Caco-2 (cell line): ENCODE measurements around the gene VAV2. TPM values are rescaled to one million over a fixed set of nuclear protein-coding genes. Genes with fewer than 3 reads are reported as not detected.
A peak's percentile ranks its signal among the peaks of the same experiment; 100 is the strongest.
"Not testable (repeated sequence)": the region's sequence is repeated elsewhere in the genome, so short reads cannot be mapped to it uniquely, and the experiment has no call there.

Source experiments
- BruUV-seq: library from RNA; stranded (reverse); fragments of 400-500 nt; replicated peaks from 2 replicates; lab custom pipeline; 2021; lab: Mats Ljungman, UMichigan
- CTCF ChIA-PET: fragments of 300-600 bp; sonication (Branson Sonifier 250); formaldehyde crosslinking; loops from one replicate; lab custom pipeline; 2022; ENCODE audit warnings: antibody characterized with exemption; lab: Charles Lee
- POLR2A ChIA-PET: fragments of 300-600 bp; sonication (Branson Sonifier 250); formaldehyde crosslinking; loops from one replicate; lab custom pipeline; 2022; ENCODE audit warnings: antibody characterized with exemption; lab: Charles Lee
- DNase-seq, 2 experiments: peaks; one replicate each; pipeline versions ENCODE4 v3.0.0 to v3.0.0-alpha.2; 2020 to 2022
- H3K27me3 ChIP-seq: replicated peaks from 2 replicates; pipeline ENCODE4 v1.6.0; 2011; ENCODE audit warnings: low read length; ENCODE audit not compliant: control insufficient read depth, insufficient read depth
- H3K36me3 ChIP-seq: 2 replicates; pipeline ENCODE4 v1.5.1; 2011; ENCODE audit warnings: low read length; ENCODE audit not compliant: control insufficient read depth, insufficient read depth
- H3K4me1 ChIP-seq: fragments of 250-450 bp; sonication (Bioruptor Pico); 2 replicates; pipeline ENCODE4 v1.5.1; 2020; ENCODE audit warnings: mild to moderate bottlenecking
- H3K4me3 ChIP-seq: 2 replicates; pipeline ENCODE4 v1.5.1; 2011; ENCODE audit warnings: low read depth, mild to moderate bottlenecking, control low read depth, low read length
- H3K9me3 ChIP-seq: fragments of 250-450 bp; sonication (Bioruptor Pico); 2 replicates; pipeline ENCODE4 v1.5.1; 2020; ENCODE audit warnings: mild to moderate bottlenecking, moderate library complexity
- H3K27ac Mint-ChIP-seq: one replicate; pipeline ENCODE4 v1.8.0; 2022; ENCODE audit warnings: mixed read lengths; ENCODE audit not compliant: unreplicated experiment
- H3K27me3 Mint-ChIP-seq: one replicate; pipeline ENCODE4 v1.8.0; 2022; ENCODE audit warnings: mixed read lengths; ENCODE audit not compliant: insufficient read depth, unreplicated experiment
- H3K36me3 Mint-ChIP-seq: one replicate; pipeline ENCODE4 v1.8.0; 2022; ENCODE audit warnings: mild to moderate bottlenecking, mixed read lengths; ENCODE audit not compliant: insufficient read depth, unreplicated experiment
- H3K4me1 Mint-ChIP-seq: one replicate; pipeline ENCODE4 v1.8.0; 2022; ENCODE audit warnings: low read depth, mixed read lengths; ENCODE audit not compliant: unreplicated experiment
- H3K4me3 Mint-ChIP-seq: one replicate; pipeline ENCODE4 v1.8.0; 2022; ENCODE audit warnings: mild to moderate bottlenecking, moderate library complexity, mixed read lengths; ENCODE audit not compliant: unreplicated experiment
- H3K9me3 Mint-ChIP-seq: one replicate; pipeline ENCODE4 v1.8.0; 2022; ENCODE audit warnings: mixed read lengths; ENCODE audit not compliant: unreplicated experiment
- CTCF ChIP-seq, 2 experiments: fragments of 200-600 bp in 1 of 2; IDR thresholded peaks; 1 replicate in 1 of 2; 2 replicates in 1 of 2; pipeline versions ENCODE4 v1.5.1 to v1.8.0; 2011 to 2022; ENCODE audit warnings: antibody characterized with exemption in 1 of 2, control low read depth in 1 of 2, inconsistent platforms in 1 of 2, low read depth in 1 of 2, low read length in 1 of 2, mild to moderate bottlenecking in 1 of 2, moderate library complexity in 1 of 2; ENCODE audit not compliant: insufficient read depth in 1 of 2, severe bottlenecking in 1 of 2, unreplicated experiment in 1 of 2
- intact Hi-C: fragments of 100-400 bp; cut with micrococcal nuclease; formaldehyde crosslinking; loops from one replicate; pipeline ENCODE4 v1.10.0; 2022; ENCODE audit not compliant: unreplicated experiment
- total RNA-seq: library from RNA; stranded (reverse); gene quantifications from 2 replicates; pipeline ENCODE4 v1.2.3, GENCODE V29; 2022

Gene VAV2
- total RNA-seq, 1 experiment from 2014 or later = 55.3 TPM

GRCh38 chr9:133924453-133924852, 67.7 kb downstream of the VAV2 start:
- no peak overlapping the region for H3K27ac Mint-ChIP-seq

GRCh38 chr9:133923608-133924007, 68.5 kb downstream of the VAV2 start:
- POLR2A ChIA-PET, H3K9me3 ChIP-seq, CTCF ChIA-PET, H3K27me3 ChIP-seq, DNase-seq, H3K4me3 Mint-ChIP-seq, H3K27me3 Mint-ChIP-seq, H3K4me1 ChIP-seq, H3K9me3 Mint-ChIP-seq, H3K4me3 ChIP-seq, H3K36me3 ChIP-seq, H3K4me1 Mint-ChIP-seq, H3K27ac Mint-ChIP-seq, BruUV-seq: not testable (repeated sequence)
- H3K36me3 Mint-ChIP-seq = peaks cover 49% of the 10 kb centered on the region
- intact Hi-C loops = loop anchor here (5.0 kb wide), 1 partner anchor 69 kb away; the partner anchor contains the start of gene VAV2

More at GRCh38 chr9:133924453-133924852, 67.7 kb downstream of the VAV2 start:
- no peak for TF ChIP-seq CTCF (IDR thresholded peaks at IDR 0.05; ENCODE audit: insufficient read depth in 1 of 2, low read depth in 1 of 2, low read length in 1 of 2, severe bottlenecking in 1 of 2, unreplicated experiment in 1 of 2)
- POLR2A ChIA-PET = no interaction called here
- Mint-ChIP-seq H3K4me3 (no peak overlapping the region), H3K4me1 (no peaks in the 10 kb centered on the region), H3K9me3 (no peaks in the 10 kb centered on the region), H3K36me3 (peaks cover 45% of the 10 kb centered on the region), H3K27me3 (no peaks in the 10 kb centered on the region)
- no peaks in the 10 kb centered on the region for H3K4me1 ChIP-seq
- CTCF ChIA-PET = interaction anchor here (0.6 to 1.0 kb wide), 3 partner anchors 10 to 69 kb away, joined by 3 to 6 read pairs (median 4); no protein-coding TSS in a partner anchor
- DNase-seq = peak in 1 of 2 experiments; percentile 21
- intact Hi-C loops = loop anchor here (5.0 kb wide), 1 partner anchor 68 kb away; the partner anchor contains the start of gene VAV2
- H3K27me3 ChIP-seq = no peaks in the 10 kb centered on the region
- H3K9me3 ChIP-seq = no peaks in the 10 kb centered on the region
- BruUV-seq = no TSS peak
- no peak overlapping the region for H3K4me3 ChIP-seq
- peaks cover 1% of the 10 kb centered on the region; the same call in 1 of the 2 replicates for H3K36me3 ChIP-seq

- DNase-seq = no peak
- Histone ChIP-seq H3K4me3 (no peak overlapping the region), H3K27me3 (no peaks in the 10 kb centered on the region), H3K9me3 (no peaks in the 10 kb centered on the region), H3K36me3 (peaks cover 1% of the 10 kb centered on the region), H3K4me1 (no peaks in the 10 kb centered on the region)
- Mint-ChIP-seq H3K9me3 (no peaks in the 10 kb centered on the region), H3K36me3 (peaks cover 39% of the 10 kb centered on the region), H3K27ac (no peak overlapping the region), H3K4me1 (peaks cover 7% of the 10 kb centered on the region), H3K27me3 (no peaks in the 10 kb centered on the region), H3K4me3 (no peak overlapping the region)
- intact Hi-C loops = loop anchor here (5.0 kb wide), 1 partner anchor 70 kb away; the partner anchor contains the start of gene VAV2
- no TSS peak for BruUV-seq
- POLR2A ChIA-PET = no interaction called here
- TF ChIP-seq CTCF (IDR thresholded peaks at IDR 0.05; ENCODE audit: insufficient read depth in 1 of 2, low read depth in 1 of 2, low read length in 1 of 2, severe bottlenecking in 1 of 2, unreplicated experiment in 1 of 2) = no peak
- CTCF ChIA-PET = no interaction called here
These were observed 70.3 kb downstream of the VAV2 start for GRCh38 chr9:133921866-133922265.
